ENCODE results near the gene SMYD2.

Gene SMYD2

GRCh38 chr1:214360525-214361164 is 79.7 kb downstream of the SMYD2 start:
- no peak for DNase-seq (ENCODE audit: low read depth, low spot score)

- DNase-seq (ENCODE audit: low read depth, low spot score): no peak
These were observed 80.7 kb downstream of the SMYD2 start for GRCh38 chr1:214361636-214362035.

GRCh38 chr1:214362188-214362882 is 81.4 kb downstream of the SMYD2 start:
- no peak for DNase-seq (ENCODE audit: low read depth, low spot score)

- DNase-seq (ENCODE audit: low read depth, low spot score): no peak
These were observed 82.4 kb downstream of the SMYD2 start for GRCh38 chr1:214363386-214363785.

- DNase-seq (ENCODE audit: low read depth, low spot score): no peak
These were observed 83.4 kb downstream of the SMYD2 start for GRCh38 chr1:214364386-214364785.

GRCh38 chr1:214364786-214365295 is 83.9 kb downstream of the SMYD2 start:
- DNase-seq (ENCODE audit: low read depth, low spot score): no peak

- no peak for DNase-seq (ENCODE audit: low read depth, low spot score)
These were observed 86.9 kb downstream of the SMYD2 start for GRCh38 chr1:214367841-214368240.

- no peak for DNase-seq (ENCODE audit: low read depth, low spot score)
These were observed 88.4 kb downstream of the SMYD2 start for GRCh38 chr1:214369364-214369763.

GRCh38 chr1:214370615-214371014 is 89.7 kb downstream of the SMYD2 start:
- no peak for DNase-seq (ENCODE audit: low read depth, low spot score)

GRCh38 chr1:214372092-214372491 is 91.1 kb downstream of the SMYD2 start:
- DNase-seq (ENCODE audit: low read depth, low spot score): no peak

GRCh38 chr1:214377485-214377884 is 96.5 kb downstream of the SMYD2 start:
- DNase-seq (ENCODE audit: low read depth, low spot score): no peak

GRCh38 chr1:214377886-214378285 is 96.9 kb downstream of the SMYD2 start:
- DNase-seq (ENCODE audit: low read depth, low spot score): no peak

GRCh38 chr1:214378492-214378891 is 97.5 kb downstream of the SMYD2 start:
- no peak for DNase-seq (ENCODE audit: low read depth, low spot score)

GRCh38 chr1:214379236-214379970 is 98.4 kb downstream of the SMYD2 start:
- DNase-seq (ENCODE audit: low read depth, low spot score): no peak

- no peak for DNase-seq (ENCODE audit: low read depth, low spot score)
These were observed 99.4 kb downstream of the SMYD2 start for GRCh38 chr1:214380396-214380795.

GRCh38 chr1:214380986-214381695 is 100.2 kb downstream of the SMYD2 start:
- DNase-seq (ENCODE audit: low read depth, low spot score): no peak

- DNase-seq (ENCODE audit: low read depth, low spot score): no peak
These were observed 102.7 kb downstream of the SMYD2 start for GRCh38 chr1:214383381-214384372.

GRCh38 chr1:214384373-214385079 is 103.6 kb downstream of the SMYD2 start:
- DNase-seq (ENCODE audit: low read depth, low spot score): no peak

- DNase-seq (ENCODE audit: low read depth, low spot score): no peak
These were observed 104.5 kb downstream of the SMYD2 start for GRCh38 chr1:214385428-214385827.

- DNase-seq (ENCODE audit: low read depth, low spot score): no peak
These were observed 105.4 kb downstream of the SMYD2 start for GRCh38 chr1:214386333-214386732.
